ENCODE measurements around the gene LUZP1. TPM values are rescaled to one million over a fixed set of nuclear protein-coding genes. Genes with fewer than 3 reads are reported as not detected.
A peak's percentile ranks its signal among the peaks of the same experiment; 100 is the strongest.
"Not testable (repeated sequence)": the region's sequence is repeated elsewhere in the genome, so short reads cannot be mapped to it uniquely, and the experiment has no call there.

Gene LUZP1
- polyA plus RNA-seq, 1 experiment = 39.4 TPM

GRCh38 chr1:23191199-23191598, 22.5 kb upstream of the LUZP1 start:
- CTCF ChIA-PET = no interaction called here
- no peak for DNase-seq (ENCODE audit: low read depth, low spot score)
- no peak overlapping the region for H3K27ac ChIP-seq (ENCODE audit: low read depth, low read length)
- H3K4me3 ChIP-seq (ENCODE audit: low read depth, low read length) = no peak overlapping the region
- POLR2A ChIA-PET = no interaction called here
- H3K27me3 ChIP-seq (ENCODE audit: control insufficient read depth, insufficient read depth, low read length) = no peaks in the 10 kb centered on the region
- no peak for TF ChIP-seq CTCF (IDR thresholded peaks at IDR 0.05; ENCODE audit: low read depth, low read length)
- H3K9me3 ChIP-seq (ENCODE audit: control insufficient read depth, insufficient read depth, low read length) = peaks cover 5% of the 10 kb centered on the region; the same call in 1 of the 2 replicates

- POLR2A ChIA-PET = interaction anchor here (0.7 kb wide), 1 partner anchor 1081 kb away, joined by 4 read pairs; no protein-coding TSS in a partner anchor
- not testable (repeated sequence) for DNase-seq (ENCODE audit: low read depth, low spot score); H3K27ac ChIP-seq (ENCODE audit: low read depth, low read length); H3K27me3 ChIP-seq (ENCODE audit: control insufficient read depth, insufficient read depth, low read length); H3K9me3 ChIP-seq (ENCODE audit: control insufficient read depth, insufficient read depth, low read length); H3K4me3 ChIP-seq (ENCODE audit: low read depth, low read length)
- CTCF ChIA-PET = interaction anchor here (0.6 to 9.2 kb wide), 2 partner anchors 16 to 92 kb away, joined by 3 to 303 read pairs; no protein-coding TSS in a partner anchor
Measured at GRCh38 chr1:23188936-23189452, 20.3 kb upstream of the LUZP1 start.

- CTCF ChIA-PET = interaction anchor here (0.5 to 9.2 kb wide), 2 partner anchors 92 to 156 kb away, joined by 3 to 303 read pairs; no protein-coding TSS in a partner anchor
- H3K27ac ChIP-seq (ENCODE audit: low read depth, low read length) = peak overlapping the region; percentile 12
- H3K4me3 ChIP-seq (ENCODE audit: low read depth, low read length) = no peak overlapping the region
- no peak for TF ChIP-seq CTCF (IDR thresholded peaks at IDR 0.05; ENCODE audit: low read depth, low read length)
- no peak for DNase-seq (ENCODE audit: low read depth, low spot score)
- no peaks in the 10 kb centered on the region for H3K27me3 ChIP-seq (ENCODE audit: control insufficient read depth, insufficient read depth, low read length)
- POLR2A ChIA-PET = interaction anchor here (0.6 kb wide), 1 partner anchor 153 kb away, joined by 4 read pairs; no protein-coding TSS in a partner anchor
- peaks cover 3% of the 10 kb centered on the region; the same call in 1 of the 2 replicates for H3K9me3 ChIP-seq (ENCODE audit: control insufficient read depth, insufficient read depth, low read length)
Measured at GRCh38 chr1:23188434-23188884, 19.8 kb upstream of the LUZP1 start.

- Histone ChIP-seq H3K27ac (ENCODE audit: low read depth, low read length) (no peak overlapping the region), H3K27me3 (ENCODE audit: control insufficient read depth, insufficient read depth, low read length) (peaks cover 2% of the 10 kb centered on the region), H3K4me3 (ENCODE audit: low read depth, low read length) (no peak overlapping the region), H3K9me3 (ENCODE audit: control insufficient read depth, insufficient read depth, low read length) (no peaks in the 10 kb centered on the region)
- TF ChIP-seq CTCF (IDR thresholded peaks at IDR 0.05; ENCODE audit: low read depth, low read length) = no peak
- ChIA-PET POLR2A (interaction anchor here (0.6 to 0.7 kb wide), 3 partner anchors 18 to 154 kb away, joined by 3 to 4 read pairs (median 4); no protein-coding TSS in a partner anchor), CTCF (interaction anchor here (0.5 to 9.2 kb wide), 3 partner anchors 10 to 156 kb away, joined by 3 to 303 read pairs (median 6); no protein-coding TSS in a partner anchor)
- DNase-seq (ENCODE audit: low read depth, low spot score) = no peak
Measured at GRCh38 chr1:23187637-23188036, 19.0 kb upstream of the LUZP1 start.

GRCh38 chr1:23185381-23185780, 16.7 kb upstream of the LUZP1 start:
- no peaks in the 10 kb centered on the region for H3K9me3 ChIP-seq (ENCODE audit: control insufficient read depth, insufficient read depth, low read length)
- CTCF ChIA-PET = interaction anchor here (0.6 to 9.2 kb wide), 36 partner anchors 9 to 448 kb away, joined by 3 to 303 read pairs (median 8); partner anchors contain the start of gene LUZP1
- H3K27ac ChIP-seq (ENCODE audit: low read depth, low read length) = no peak overlapping the region
- H3K27me3 ChIP-seq (ENCODE audit: control insufficient read depth, insufficient read depth, low read length) = peaks cover 2% of the 10 kb centered on the region
- TF ChIP-seq CTCF (IDR thresholded peaks at IDR 0.05; ENCODE audit: low read depth, low read length) = no peak
- DNase-seq (ENCODE audit: low read depth, low spot score) = no peak
- POLR2A ChIA-PET = interaction anchor here (0.9 kb wide), 1 partner anchor 165 kb away, joined by 3 read pairs; no protein-coding TSS in a partner anchor
- no peak overlapping the region for H3K4me3 ChIP-seq (ENCODE audit: low read depth, low read length)
